GM20000 (cell line): ENCODE results near the gene PHACTR1.
"Not testable (repeated sequence)": the region's sequence is repeated elsewhere in the genome, so short reads cannot be mapped to it uniquely, and the experiment has no call there.

Experiments used
- DNase-seq: peaks from one replicate; pipeline ENCODE4 v3.0.0; 2012; ENCODE audit warnings: low spot score
- TF ChIP-seq, protein P1 (sequence below): IDR thresholded peaks from 2 replicates; pipeline ENCODE4 v1.5.1; 2012; ENCODE audit warnings: mild to moderate bottlenecking, control low read depth; ENCODE audit errors: extremely low read depth, missing control alignments

Gene PHACTR1

DNA sequence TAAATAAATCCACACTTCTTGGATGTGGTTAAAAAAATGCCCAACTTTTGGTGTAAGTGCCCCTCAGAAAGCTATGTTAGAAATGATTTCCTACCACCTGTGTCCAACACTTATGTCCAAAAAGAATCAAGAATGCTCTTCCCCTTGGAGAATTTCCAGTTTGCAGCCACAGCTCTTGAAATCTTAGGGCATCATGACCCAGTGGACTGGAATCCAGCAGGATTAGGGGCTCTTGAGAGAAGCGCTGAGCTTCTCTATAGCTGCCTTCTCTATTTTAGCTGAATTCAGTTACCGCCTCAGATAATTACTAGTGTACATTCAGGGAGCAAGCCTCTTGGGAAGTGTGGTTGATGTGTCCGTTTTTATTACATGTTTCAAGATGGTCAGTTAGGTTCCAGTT, 2.5 kb downstream of the PHACTR1 start:
- DNase-seq: no peak
- TF ChIP-seq, protein P1, sequence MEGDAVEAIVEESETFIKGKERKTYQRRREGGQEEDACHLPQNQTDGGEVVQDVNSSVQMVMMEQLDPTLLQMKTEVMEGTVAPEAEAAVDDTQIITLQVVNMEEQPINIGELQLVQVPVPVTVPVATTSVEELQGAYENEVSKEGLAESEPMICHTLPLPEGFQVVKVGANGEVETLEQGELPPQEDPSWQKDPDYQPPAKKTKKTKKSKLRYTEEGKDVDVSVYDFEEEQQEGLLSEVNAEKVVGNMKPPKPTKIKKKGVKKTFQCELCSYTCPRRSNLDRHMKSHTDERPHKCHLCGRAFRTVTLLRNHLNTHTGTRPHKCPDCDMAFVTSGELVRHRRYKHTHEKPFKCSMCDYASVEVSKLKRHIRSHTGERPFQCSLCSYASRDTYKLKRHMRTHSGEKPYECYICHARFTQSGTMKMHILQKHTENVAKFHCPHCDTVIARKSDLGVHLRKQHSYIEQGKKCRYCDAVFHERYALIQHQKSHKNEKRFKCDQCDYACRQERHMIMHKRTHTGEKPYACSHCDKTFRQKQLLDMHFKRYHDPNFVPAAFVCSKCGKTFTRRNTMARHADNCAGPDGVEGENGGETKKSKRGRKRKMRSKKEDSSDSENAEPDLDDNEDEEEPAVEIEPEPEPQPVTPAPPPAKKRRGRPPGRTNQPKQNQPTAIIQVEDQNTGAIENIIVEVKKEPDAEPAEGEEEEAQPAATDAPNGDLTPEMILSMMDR: no peak

DNA sequence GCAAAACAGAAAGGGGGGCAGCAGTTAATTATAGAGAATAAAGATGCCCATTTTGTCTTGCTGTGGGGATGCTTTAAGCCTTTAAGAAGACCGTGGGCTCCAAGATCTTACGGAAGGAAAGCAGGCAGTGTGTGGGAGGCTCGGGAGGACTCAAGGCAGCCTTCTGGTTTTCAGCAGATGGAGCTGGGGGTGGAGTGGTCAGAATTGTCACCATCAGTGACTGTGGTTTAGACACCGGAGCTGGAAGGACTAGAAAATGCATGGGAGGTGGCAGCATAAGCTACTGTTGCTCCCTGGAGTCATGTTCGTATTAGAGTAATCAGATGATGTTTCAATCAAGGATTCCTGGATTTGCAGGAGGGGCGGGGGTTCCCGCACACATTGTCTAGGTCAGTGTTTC, 3.7 kb downstream of the PHACTR1 start:
- TF ChIP-seq, protein P1: no peak
- DNase-seq: no peak

DNA sequence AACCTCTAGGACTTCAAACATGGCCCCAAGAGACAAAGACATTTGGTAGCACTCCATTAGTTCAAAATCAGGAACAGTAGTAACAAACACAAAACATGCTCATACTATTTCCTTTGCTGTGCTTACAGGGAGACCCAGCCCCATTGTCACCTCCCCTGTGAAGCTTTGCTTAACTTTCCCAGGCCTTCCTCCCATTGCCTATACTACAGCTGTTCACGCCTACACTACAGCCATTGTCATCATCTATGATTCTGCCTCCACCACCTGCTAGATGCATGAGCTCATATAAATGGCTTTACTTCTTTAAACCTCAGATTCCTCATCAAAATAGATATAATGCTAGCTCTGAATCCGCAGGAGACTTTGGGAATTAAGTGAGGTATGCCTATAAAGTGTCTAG, 8.7 kb downstream of the PHACTR1 start:
- TF ChIP-seq, protein P1: no peak
- DNase-seq: no peak

DNA sequence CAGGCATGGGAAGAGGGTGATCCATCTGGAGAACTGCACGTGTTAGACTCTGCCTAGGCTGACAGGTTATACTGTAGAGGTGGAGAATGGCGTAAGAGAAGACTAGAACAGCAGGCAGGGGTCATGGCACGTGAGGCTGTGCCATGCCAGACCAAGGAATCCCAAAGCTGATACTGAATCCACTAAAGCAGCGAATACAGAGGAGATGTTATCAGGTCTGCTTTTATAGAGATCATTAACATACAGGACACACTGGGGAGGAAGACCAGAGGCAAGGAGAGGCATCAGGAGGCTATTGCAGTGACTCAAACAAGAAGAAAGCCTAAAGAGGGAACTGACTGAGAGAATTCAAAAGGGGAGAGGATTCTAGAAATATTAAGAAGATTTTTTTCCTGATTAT, 12.9 kb downstream of the PHACTR1 start:
- no peak for DNase-seq
- TF ChIP-seq, protein P1: no peak

DNA sequence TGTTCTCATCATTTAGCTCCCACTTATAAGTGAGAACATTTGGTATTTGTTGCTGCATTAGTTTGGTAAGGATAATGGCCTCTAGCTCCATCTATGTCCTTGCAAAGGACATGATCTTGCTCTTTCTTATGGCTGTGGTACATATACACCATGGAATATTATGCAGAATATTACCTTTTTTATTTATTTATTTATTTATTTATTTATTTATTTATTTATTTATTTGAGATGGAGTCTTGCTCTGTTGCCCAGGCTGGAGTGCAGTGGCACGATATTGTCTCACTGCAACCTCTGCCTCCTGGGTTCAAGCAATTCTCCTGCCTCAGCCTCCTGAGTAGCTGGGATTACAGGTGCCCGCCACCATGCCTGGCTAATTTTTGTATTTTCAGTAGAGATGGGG, 14.2 kb downstream of the PHACTR1 start:
- DNase-seq: not testable (repeated sequence)

DNA sequence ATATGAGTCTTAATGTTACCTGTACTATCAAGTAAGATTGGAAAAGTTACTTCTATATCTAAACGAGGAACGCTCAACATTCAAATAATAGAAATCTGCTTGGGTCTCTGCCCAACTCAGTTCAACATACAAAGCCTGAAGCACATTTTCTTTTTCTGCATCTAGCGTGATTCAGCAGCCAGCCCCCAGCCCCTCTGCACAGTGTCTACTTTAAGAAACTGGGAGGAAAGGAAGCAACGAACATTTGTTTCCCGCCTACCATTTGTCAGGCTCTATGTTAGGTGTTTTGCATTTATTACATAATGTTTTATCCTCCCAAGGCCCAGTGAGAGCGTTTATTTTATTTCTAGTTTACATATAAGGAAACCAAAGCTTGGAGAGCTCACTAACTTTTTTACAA, 17.3 kb downstream of the PHACTR1 start:
- TF ChIP-seq, protein P1: no peak

DNA sequence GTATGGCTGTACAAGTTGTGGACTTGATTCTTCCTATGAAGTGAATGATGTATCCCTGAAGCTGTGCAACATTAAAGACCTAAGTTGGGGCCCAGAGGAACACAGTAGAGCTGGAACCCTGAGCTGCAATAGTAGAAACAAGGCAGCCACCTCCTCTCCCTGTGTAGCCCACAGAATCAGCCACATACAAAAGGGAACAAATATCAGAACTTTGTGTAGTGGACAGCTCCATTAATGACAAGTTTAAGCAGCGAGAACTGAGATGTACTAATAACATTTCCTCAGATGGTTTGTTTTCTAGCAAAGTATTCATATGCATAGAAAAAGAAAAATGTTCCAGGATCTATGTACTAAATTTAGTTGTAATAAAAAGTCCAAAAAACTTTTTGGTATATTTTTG, 19.2 kb downstream of the PHACTR1 start:
- TF ChIP-seq, protein P1: no peak
- no peak for DNase-seq

More for the DNA sequence above, 17.3 kb downstream of the PHACTR1 start:
- DNase-seq: no peak

DNA sequence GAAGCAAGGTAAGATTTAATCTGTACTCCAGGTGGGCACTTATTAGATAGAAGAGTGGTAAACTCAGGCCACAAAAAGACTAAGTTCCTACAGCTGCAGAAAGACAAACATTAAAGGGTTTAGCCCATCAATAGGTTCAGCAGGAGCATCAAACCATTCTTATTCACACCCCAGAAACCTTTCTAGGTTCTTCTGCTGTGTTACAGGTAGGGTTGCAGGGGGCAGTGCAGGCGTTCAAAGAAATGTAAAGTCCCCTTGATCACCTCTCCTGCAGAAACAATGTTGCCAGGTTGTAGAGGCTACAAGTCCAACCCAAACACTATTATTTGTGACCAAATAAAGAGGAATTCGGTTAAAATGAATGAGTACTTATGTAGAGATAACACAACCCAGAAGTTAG, 31.8 kb downstream of the PHACTR1 start:
- TF ChIP-seq, protein P1: no peak
- DNase-seq: no peak
